ENCODE measurements around the gene BAZ1B.
"Not testable (repeated sequence)": the region's sequence is repeated elsewhere in the genome, so short reads cannot be mapped to it uniquely, and the experiment has no call there.

BAZ1B gene

DNA sequence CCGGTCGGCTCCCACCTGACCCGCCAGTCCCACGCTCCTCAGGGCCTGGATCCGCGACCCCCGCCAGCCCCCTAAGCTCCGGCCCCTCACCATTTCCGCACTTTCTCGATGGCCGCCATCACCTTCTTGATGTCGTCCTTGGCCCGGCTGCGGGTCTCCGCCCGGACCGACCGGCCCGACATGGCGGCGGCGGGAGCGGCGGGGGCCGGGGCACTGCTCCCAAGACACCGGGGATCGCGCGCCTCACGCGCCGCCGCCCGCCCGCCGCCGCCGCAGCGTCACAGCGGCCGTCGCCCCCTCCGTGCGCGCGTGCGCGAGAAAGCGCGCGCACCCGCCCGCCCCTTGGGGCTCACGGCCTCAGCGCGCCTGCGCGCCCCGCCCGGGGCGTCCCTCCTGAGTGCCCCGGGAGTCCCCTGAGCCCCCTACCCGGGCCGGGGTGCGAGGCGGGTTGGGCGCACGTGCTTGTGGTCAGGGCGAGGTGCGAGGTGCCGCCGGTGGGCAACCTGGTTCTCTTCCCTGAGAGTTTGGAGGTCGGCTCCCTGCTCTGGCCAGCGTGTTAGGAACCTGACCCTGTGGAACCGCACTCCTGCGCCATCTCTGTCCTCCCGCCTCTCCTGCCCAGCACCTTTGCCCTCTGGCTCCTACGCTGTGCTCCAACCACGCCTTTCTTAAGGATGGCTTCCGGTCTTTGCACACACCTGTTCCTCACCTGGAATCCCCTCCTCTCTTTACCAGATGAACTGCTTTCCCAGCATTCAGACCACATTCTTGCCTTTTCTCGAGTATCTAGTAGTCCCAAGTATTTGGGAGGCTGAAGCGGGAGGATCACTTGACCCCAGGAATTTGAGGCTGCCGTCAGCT lies 35.5 kb upstream of the BAZ1B start, which contains the start of gene BCL7B:
TSS of gene BCL7B (minus strand) at position 294 of the 861 bp plus-strand sequence. CDS start at position 182, 112 bp downstream.
- Histone ChIP-seq H3K27ac (ENCODE audit: low read depth, low read length) (peak within 1 kb of the TSS; percentile 95; the same call in 1 of the 2 replicates), H3K4me1 (ENCODE audit: control insufficient read depth, insufficient read depth, low read length) (no peaks in the 10 kb centered on the region), H3K9me3 (ENCODE audit: control insufficient read depth, insufficient read depth, low read depth, low read length) (no peaks in the 10 kb centered on the region), H3K9ac (ENCODE audit: low read length) (peak within 1 kb of the TSS; percentile 94), H3K36me3 (ENCODE audit: control insufficient read depth, insufficient read depth, low read length) (0 out of 2 replicates have a peak, but pooled peaks cover 2% of the 10 kb centered on the region), H3K27me3 (ENCODE audit: control insufficient read depth, insufficient read depth, low read length) (peaks cover 11% of the 10 kb centered on the region), H3K4me3 (ENCODE audit: low read depth, low read length) (peak within 1 kb of the TSS; percentile 62)

DNA sequence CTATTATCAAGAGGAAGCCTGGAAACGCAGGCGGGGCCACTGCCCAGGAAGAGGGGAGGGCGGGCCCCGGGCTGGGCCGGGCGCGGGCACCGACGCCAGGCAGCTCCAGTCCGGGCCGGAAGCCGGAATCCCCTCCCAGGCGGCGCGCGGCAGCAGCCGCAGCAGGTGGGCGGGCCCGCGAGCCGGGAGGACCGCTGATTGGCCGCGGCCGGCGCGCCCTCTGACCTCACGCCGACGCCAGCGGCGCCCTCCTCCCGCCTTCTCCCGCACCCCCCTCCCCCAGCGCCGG lies 35.0 kb upstream of the BAZ1B start:
- peak overlapping the region; percentile 95; the same call in 1 of the 2 replicates for H3K27ac ChIP-seq (ENCODE audit: low read depth, low read length)
- H3K4me3 ChIP-seq (ENCODE audit: low read depth, low read length), result peak overlapping the region; percentile 62
- H3K36me3 ChIP-seq (ENCODE audit: control insufficient read depth, insufficient read depth, low read length), result peaks cover 4% of the 10 kb centered on the region
- H3K4me1 ChIP-seq (ENCODE audit: control insufficient read depth, insufficient read depth, low read length), result no peaks in the 10 kb centered on the region
- no peaks in the 10 kb centered on the region for H3K9me3 ChIP-seq (ENCODE audit: control insufficient read depth, insufficient read depth, low read depth, low read length)
- peaks cover 11% of the 10 kb centered on the region for H3K27me3 ChIP-seq (ENCODE audit: control insufficient read depth, insufficient read depth, low read length)
- H3K9ac ChIP-seq (ENCODE audit: low read length), result peak overlapping the region; percentile 94

DNA sequence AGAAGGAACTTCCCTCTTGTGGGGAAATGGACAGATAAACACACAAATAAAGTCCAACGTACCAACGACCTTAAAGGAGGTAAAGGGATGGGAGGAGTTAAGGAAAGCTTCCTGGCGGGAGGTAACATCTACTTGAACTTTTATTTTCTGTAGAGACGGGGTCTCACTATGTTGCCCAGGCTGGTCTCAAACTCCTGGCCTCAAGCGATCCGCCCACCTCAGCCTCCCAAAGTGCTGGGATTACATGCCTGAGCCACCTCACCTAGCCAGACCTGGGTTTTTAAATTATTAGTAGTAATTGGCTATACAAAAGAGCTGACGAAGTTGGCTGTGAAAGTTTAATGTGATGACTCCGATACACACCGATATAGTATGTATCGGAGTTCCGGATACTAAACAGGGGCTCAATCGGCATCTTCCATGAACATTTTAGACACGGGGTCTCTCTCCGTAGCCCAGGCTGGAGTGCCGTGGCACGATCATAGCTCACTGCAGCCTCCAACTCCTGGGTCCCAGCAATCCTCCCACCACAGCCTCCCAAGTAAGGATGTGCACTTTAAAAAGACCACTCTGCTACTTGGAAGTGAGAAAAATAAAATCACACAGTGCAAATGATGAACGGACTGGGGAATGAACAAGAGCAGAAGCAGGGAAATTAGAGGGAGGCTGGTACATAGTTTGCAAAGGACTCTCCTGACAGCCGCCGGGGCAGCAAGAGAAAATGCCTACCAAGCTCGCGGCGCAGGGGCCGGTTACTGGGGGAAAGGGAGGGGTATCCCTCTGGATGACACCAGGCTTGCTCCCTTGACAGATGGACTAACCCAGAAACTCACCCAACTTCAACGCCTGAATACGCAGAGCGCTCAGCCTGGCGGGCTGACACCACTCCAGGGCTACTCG lies 34.4 kb upstream of the BAZ1B start:
- Histone ChIP-seq H3K27ac (ENCODE audit: low read depth, low read length) (0 out of 2 replicates have a peak overlapping the region, but pooled peaks have one; percentile 95), H3K36me3 (ENCODE audit: control insufficient read depth, insufficient read depth, low read length) (peaks cover 9% of the 10 kb centered on the region), H3K27me3 (ENCODE audit: control insufficient read depth, insufficient read depth, low read length) (peaks cover 11% of the 10 kb centered on the region), H3K4me1 (ENCODE audit: control insufficient read depth, insufficient read depth, low read length) (no peaks in the 10 kb centered on the region), H3K9ac (ENCODE audit: low read length) (peak overlapping the region; percentile 59), H3K9me3 (ENCODE audit: control insufficient read depth, insufficient read depth, low read depth, low read length) (no peaks in the 10 kb centered on the region), H3K4me3 (ENCODE audit: low read depth, low read length) (peak overlapping the region; percentile 62)

DNA sequence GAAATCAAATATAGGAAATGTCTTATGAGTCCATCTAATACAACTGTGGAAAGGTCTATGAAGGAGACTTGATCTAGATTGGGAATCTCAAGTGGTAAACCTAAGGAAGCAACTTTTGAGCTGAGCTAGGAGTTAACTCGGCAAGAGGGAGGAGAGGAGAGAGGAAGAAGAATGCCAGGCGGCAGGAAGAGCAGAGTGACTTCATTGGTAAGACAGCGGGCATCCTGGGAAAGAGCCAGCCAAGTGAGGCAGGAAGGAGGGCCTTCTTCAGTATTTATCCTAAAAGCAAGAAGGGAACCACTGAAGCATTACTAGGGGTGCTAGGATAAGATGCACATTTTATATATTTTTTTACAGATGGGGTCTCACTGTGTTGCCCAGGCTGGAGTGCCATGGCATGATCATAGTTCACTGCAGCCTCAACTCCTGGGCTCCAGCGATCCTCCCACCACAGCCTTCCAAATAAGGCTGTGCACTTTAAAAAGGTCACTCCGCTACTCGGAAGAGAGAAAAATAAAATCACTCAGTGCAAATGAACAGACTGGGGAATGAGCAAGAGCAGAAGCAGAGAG lies 33.4 kb upstream of the BAZ1B start:
- Histone ChIP-seq H3K27me3 (ENCODE audit: control insufficient read depth, insufficient read depth, low read length) (peaks cover 9% of the 10 kb centered on the region), H3K36me3 (ENCODE audit: control insufficient read depth, insufficient read depth, low read length) (peaks cover 15% of the 10 kb centered on the region), H3K27ac (ENCODE audit: low read depth, low read length) (no peak overlapping the region), H3K4me3 (ENCODE audit: low read depth, low read length) (no peak overlapping the region), H3K9ac (ENCODE audit: low read length) (no peak overlapping the region), H3K4me1 (ENCODE audit: control insufficient read depth, insufficient read depth, low read length) (no peaks in the 10 kb centered on the region), H3K9me3 (ENCODE audit: control insufficient read depth, insufficient read depth, low read depth, low read length) (no peaks in the 10 kb centered on the region)

DNA sequence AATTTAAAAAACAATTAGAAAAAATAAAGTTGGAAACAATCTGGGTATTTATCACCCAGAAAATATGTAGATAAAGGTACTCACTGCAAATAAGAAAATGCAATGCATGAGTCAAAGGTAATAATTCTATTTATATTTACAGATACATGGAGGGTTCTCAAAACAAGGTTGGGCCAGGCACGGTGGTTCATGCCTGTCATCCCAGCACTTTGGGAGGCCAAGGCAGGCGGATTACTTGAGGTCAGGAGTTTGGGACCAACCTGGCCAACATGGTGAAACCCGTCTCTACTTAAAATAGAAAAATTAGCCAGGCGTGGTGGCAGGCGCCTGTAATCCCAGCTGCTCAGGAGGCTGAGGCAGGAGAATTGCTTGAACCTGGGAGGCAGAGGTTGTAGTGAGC lies 28.0 kb upstream of the BAZ1B start:
- not testable (repeated sequence) for H3K9me3 ChIP-seq (ENCODE audit: control insufficient read depth, insufficient read depth, low read depth, low read length); H3K4me1 ChIP-seq (ENCODE audit: control insufficient read depth, insufficient read depth, low read length); H3K9ac ChIP-seq (ENCODE audit: low read length); H3K27ac ChIP-seq (ENCODE audit: low read depth, low read length); H3K27me3 ChIP-seq (ENCODE audit: control insufficient read depth, insufficient read depth, low read length); H3K4me3 ChIP-seq (ENCODE audit: low read depth, low read length)
- peaks cover 27% of the 10 kb centered on the region for H3K36me3 ChIP-seq (ENCODE audit: control insufficient read depth, insufficient read depth, low read length)

DNA sequence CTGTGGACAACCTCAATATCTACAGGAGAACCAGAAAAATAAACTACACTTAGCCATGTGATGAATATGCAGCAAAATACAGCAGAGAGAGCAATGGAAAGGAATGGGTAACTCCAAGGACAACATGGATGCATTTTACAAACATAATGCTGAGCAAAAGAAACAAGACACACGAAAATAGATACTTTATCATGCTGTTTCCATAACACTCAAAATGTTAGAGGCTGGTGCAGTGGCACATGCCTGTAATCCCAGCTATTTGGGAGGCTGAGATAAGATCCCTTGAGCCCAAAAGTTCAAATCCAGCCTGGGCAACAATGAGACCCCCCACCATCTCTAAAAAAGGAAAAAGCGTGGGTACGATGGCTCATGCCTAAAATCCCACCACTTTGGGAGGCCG lies 27.1 kb upstream of the BAZ1B start:
- Histone ChIP-seq H3K9ac (ENCODE audit: low read length) (no peak overlapping the region), H3K4me3 (ENCODE audit: low read depth, low read length) (no peak overlapping the region), H3K27ac (ENCODE audit: low read depth, low read length) (no peak overlapping the region), H3K27me3 (ENCODE audit: control insufficient read depth, insufficient read depth, low read length) (no peaks in the 10 kb centered on the region), H3K4me1 (ENCODE audit: control insufficient read depth, insufficient read depth, low read length) (no peaks in the 10 kb centered on the region), H3K9me3 (ENCODE audit: control insufficient read depth, insufficient read depth, low read depth, low read length) (no peaks in the 10 kb centered on the region), H3K36me3 (ENCODE audit: control insufficient read depth, insufficient read depth, low read length) (peaks cover 27% of the 10 kb centered on the region)

DNA sequence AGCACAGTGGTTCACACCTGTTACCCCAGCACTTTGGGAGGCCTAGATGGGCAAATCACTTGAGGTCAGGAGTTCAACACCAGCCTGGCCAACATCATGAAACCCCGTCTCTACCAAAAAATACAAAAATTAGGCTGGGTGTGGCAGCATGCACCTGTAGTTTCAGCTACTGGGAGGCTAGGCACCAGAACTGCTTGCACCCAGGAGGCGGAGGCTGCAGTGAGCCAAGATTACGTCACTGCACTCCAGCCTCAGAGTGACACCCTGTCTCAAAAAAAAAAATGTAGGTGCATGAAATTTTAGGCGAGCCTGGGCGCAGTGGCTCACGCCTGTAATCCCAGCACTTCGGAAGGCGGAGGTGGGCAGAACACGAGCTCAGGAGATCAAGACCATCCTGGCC lies 25.7 kb upstream of the BAZ1B start:
- Histone ChIP-seq H3K9me3 (ENCODE audit: control insufficient read depth, insufficient read depth, low read depth, low read length) (no peaks in the 10 kb centered on the region), H3K27me3 (ENCODE audit: control insufficient read depth, insufficient read depth, low read length) (no peaks in the 10 kb centered on the region), H3K4me3 (ENCODE audit: low read depth, low read length) (no peak overlapping the region), H3K4me1 (ENCODE audit: control insufficient read depth, insufficient read depth, low read length) (no peaks in the 10 kb centered on the region), H3K27ac (ENCODE audit: low read depth, low read length) (no peak overlapping the region), H3K9ac (ENCODE audit: low read length) (no peak overlapping the region), H3K36me3 (ENCODE audit: control insufficient read depth, insufficient read depth, low read length) (peaks cover 30% of the 10 kb centered on the region)

DNA sequence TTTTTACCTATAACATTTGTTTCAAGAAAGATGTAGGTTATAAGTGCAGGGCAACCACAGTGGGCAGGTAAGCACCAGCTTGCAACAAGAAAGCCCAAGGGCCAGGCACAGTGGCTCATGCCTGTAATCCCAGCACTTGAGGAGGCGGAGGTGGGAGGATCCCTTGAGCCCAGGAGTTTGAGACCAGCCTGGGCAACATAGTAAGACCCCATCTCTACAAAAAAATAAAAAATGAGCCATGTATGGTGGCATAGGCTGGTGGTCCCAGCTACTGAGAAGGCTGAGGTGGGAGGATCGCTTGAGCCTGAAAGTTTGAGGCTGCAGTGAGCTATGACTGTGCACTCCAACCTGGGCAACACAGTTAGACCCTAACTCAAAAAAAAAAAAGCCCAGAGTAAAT lies 22.6 kb upstream of the BAZ1B start:
- H3K9ac ChIP-seq (ENCODE audit: low read length), result no peak overlapping the region
- H3K9me3 ChIP-seq (ENCODE audit: control insufficient read depth, insufficient read depth, low read depth, low read length), result no peaks in the 10 kb centered on the region
- H3K4me3 ChIP-seq (ENCODE audit: low read depth, low read length), result no peak overlapping the region
- no peaks in the 10 kb centered on the region for H3K27me3 ChIP-seq (ENCODE audit: control insufficient read depth, insufficient read depth, low read length)
- H3K36me3 ChIP-seq (ENCODE audit: control insufficient read depth, insufficient read depth, low read length), result peaks cover 37% of the 10 kb centered on the region
- H3K4me1 ChIP-seq (ENCODE audit: control insufficient read depth, insufficient read depth, low read length), result no peaks in the 10 kb centered on the region
- no peak overlapping the region for H3K27ac ChIP-seq (ENCODE audit: low read depth, low read length)

DNA sequence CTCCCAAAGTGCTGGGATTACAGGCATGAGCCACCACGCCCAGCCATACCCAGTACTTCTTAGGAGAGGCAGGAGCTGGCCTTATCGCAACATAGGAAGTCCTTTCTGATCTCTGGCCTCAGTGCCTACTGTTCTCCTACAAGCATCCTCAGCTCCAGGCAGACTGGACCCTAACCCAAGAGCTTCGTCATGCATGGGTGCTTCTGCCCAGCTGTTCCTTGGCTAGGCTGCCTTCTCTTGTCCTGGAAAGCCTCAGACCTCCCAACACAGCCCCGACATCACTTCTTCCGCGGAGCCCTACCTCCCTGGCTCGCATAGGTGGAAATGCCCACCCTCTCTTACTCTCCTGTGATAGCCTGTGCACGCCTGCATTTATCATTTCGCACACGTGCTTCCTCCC lies 19.6 kb upstream of the BAZ1B start:
- Histone ChIP-seq H3K9me3 (ENCODE audit: control insufficient read depth, insufficient read depth, low read depth, low read length) (no peaks in the 10 kb centered on the region), H3K4me3 (ENCODE audit: low read depth, low read length) (no peak overlapping the region), H3K27me3 (ENCODE audit: control insufficient read depth, insufficient read depth, low read length) (no peaks in the 10 kb centered on the region), H3K9ac (ENCODE audit: low read length) (no peak overlapping the region), H3K4me1 (ENCODE audit: control insufficient read depth, insufficient read depth, low read length) (no peaks in the 10 kb centered on the region), H3K27ac (ENCODE audit: low read depth, low read length) (no peak overlapping the region), H3K36me3 (ENCODE audit: control insufficient read depth, insufficient read depth, low read length) (peaks cover 52% of the 10 kb centered on the region)

DNA sequence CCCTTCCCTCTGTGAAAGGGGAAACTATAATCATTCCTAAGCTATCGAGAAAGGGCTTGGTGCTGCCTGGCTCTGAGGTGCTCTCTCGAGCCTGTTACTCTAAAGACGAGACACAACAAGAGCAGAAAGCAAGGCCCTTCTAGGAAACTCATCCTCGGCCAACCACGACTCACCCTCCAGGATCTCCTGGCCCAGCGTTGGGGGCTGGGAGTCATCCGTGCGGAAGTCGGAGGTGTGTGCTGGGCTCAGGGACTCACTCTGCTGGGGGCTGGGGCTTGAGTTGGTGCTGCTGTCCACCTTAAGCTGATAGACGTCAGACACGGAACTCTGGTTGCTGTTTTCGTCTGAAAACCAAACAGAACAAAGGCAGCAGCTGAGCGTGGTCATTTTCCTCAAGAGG lies 17.6 kb upstream of the BAZ1B start:
- H3K9ac ChIP-seq (ENCODE audit: low read length), result no peak overlapping the region
- H3K4me3 ChIP-seq (ENCODE audit: low read depth, low read length), result no peak overlapping the region
- H3K27me3 ChIP-seq (ENCODE audit: control insufficient read depth, insufficient read depth, low read length), result no peaks in the 10 kb centered on the region
- H3K4me1 ChIP-seq (ENCODE audit: control insufficient read depth, insufficient read depth, low read length), result no peaks in the 10 kb centered on the region
- no peaks in the 10 kb centered on the region for H3K9me3 ChIP-seq (ENCODE audit: control insufficient read depth, insufficient read depth, low read depth, low read length)
- peaks cover 63% of the 10 kb centered on the region for H3K36me3 ChIP-seq (ENCODE audit: control insufficient read depth, insufficient read depth, low read length)
- no peak overlapping the region for H3K27ac ChIP-seq (ENCODE audit: low read depth, low read length)

DNA sequence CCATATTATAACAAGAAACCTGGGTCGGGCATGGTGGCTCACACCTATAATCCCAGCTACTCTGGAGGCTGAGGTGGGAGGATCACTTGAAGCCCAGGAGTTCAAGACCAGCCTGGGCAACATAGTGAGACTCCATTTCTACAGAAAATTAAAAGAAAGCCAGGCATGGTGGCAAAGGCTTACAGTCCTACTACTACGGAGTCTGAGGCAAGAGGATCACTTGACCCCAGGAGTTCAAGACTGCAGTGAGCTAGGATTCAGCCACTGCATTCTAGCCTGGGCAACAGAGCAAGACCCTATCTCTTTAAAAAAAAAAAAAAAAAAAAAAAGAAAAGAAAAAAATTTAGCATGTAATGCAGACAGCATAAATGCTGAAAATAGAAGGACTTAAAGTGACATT lies 16.4 kb upstream of the BAZ1B start:
- H3K9me3 ChIP-seq (ENCODE audit: control insufficient read depth, insufficient read depth, low read depth, low read length); H3K4me1 ChIP-seq (ENCODE audit: control insufficient read depth, insufficient read depth, low read length); H3K4me3 ChIP-seq (ENCODE audit: low read depth, low read length); H3K9ac ChIP-seq (ENCODE audit: low read length); H3K27ac ChIP-seq (ENCODE audit: low read depth, low read length); H3K27me3 ChIP-seq (ENCODE audit: control insufficient read depth, insufficient read depth, low read length): not testable (repeated sequence)
- peaks cover 63% of the 10 kb centered on the region for H3K36me3 ChIP-seq (ENCODE audit: control insufficient read depth, insufficient read depth, low read length)
